Effector memory CD4-positive, alpha-beta T cell (primary cell): ENCODE results near the gene PPP1R13B.

Source experiments
- DNase-seq, 3 donors: peaks; one replicate each; pipeline ENCODE4 v3.0.0-alpha.2; 2020
- H3K27ac ChIP-seq: 2 replicates; pipeline ENCODE4 v1.7.0; 2013; ENCODE audit warnings: mild to moderate bottlenecking, low read length, moderate library complexity; ENCODE audit not compliant: insufficient read depth, poor library complexity, severe bottlenecking
- H3K27me3 ChIP-seq: replicated peaks from 2 replicates; pipeline ENCODE4 v1.7.0; 2013; ENCODE audit warnings: mild to moderate bottlenecking, low read length; ENCODE audit not compliant: insufficient read depth, control insufficient read depth, poor library complexity, severe bottlenecking
- H3K36me3 ChIP-seq: 2 replicates; pipeline ENCODE4 v1.7.0; 2013; ENCODE audit warnings: mild to moderate bottlenecking, low read length, moderate library complexity; ENCODE audit not compliant: control insufficient read depth, insufficient read depth
- H3K4me1 ChIP-seq: 2 replicates; pipeline ENCODE4 v1.7.0; 2013; ENCODE audit warnings: low read length, mild to moderate bottlenecking; ENCODE audit not compliant: control insufficient read depth, insufficient read depth, poor library complexity, severe bottlenecking
- H3K4me3 ChIP-seq: 2 replicates; pipeline ENCODE4 v1.7.0; 2013; ENCODE audit warnings: low read length, low read depth, mild to moderate bottlenecking; ENCODE audit not compliant: insufficient read depth, poor library complexity, severe bottlenecking
- H3K9me3 ChIP-seq: 2 replicates; pipeline ENCODE4 v1.7.0; 2013; ENCODE audit warnings: mild to moderate bottlenecking, low read length, moderate library complexity; ENCODE audit not compliant: control insufficient read depth

The PPP1R13B gene

DNA sequence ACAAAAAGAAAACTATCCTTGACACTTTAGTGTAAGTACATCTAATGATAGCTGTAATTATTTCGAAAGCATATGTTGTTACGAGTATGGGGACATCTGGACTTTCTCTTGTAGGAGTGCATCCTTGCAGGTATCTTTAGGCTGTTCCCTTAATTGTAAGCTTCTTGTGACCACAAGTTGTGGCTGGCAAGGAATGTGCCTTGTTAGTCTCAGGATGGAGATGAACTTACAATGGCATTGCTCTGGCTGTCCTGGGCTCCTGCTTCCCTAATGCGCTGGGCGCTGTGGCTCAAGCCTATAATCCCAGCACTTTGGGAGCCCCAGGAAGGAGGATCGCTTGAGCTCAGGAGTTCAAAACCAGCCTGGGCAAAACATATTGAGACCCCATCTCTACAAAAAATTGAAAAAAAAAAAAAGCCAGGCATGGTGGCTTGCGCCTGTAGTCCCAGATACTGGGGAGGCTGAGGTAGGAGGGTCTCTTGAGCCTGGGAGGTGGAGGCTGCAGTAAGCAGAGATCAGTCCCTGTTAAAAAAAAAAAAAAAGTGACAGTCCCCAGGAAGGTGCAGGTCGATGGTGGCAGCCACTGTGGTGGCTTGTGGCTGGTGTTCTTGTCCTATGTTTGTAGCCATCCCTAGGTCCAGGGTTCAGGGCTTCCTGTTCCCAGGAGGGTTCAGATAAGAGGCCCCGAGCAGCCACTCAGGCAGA lies 23.7 kb upstream of the PPP1R13B start:
- Histone ChIP-seq H3K4me1 (peaks cover 15% of the 10 kb centered on the region), H3K4me3 (no peak overlapping the region), H3K9me3 (no peaks in the 10 kb centered on the region), H3K27ac (no peak overlapping the region), H3K27me3 (no peaks in the 10 kb centered on the region), H3K36me3 (no peaks in the 10 kb centered on the region)
- DNase-seq: no peak

DNA sequence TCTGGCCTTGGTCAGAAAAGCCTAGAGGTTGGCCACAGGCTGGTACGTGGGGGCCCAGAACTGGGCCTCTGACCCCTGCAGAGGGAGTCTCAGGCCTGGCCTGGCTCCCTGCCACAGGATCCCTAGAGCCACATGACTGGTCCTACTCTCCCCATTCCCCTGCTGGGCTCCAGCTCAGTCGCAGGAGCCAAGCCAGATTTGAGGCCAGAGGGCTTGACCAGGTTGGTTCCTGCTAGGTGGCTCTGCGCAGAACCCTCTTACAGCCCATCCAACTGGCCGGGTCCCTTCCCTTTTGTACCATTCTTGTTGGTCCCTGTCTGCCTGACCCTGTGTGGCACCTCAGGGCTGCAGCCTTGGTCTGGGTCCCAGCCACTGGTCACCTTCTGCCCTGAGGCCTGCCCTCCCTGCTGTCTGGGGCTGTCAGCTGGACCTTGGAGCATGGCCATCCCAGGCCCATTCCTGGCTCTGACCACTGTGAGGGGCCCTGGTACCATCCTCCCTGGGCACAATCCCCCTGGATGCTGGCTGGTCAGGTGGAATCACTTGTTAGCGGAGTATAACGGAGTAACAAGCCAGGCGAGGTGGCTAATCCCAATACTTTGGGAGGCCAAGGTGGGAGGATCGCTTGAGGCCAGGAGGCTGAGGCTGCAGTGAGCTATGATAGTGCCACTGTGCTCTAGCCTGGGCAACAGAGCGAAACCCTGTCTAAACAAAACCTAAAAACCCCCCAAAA lies 22.9 kb upstream of the PPP1R13B start:
- DNase-seq: no peak
- Histone ChIP-seq H3K27me3 (no peaks in the 10 kb centered on the region), H3K27ac (no peak overlapping the region), H3K36me3 (no peaks in the 10 kb centered on the region), H3K4me1 (peaks cover 15% of the 10 kb centered on the region), H3K9me3 (no peaks in the 10 kb centered on the region), H3K4me3 (no peak overlapping the region)

DNA sequence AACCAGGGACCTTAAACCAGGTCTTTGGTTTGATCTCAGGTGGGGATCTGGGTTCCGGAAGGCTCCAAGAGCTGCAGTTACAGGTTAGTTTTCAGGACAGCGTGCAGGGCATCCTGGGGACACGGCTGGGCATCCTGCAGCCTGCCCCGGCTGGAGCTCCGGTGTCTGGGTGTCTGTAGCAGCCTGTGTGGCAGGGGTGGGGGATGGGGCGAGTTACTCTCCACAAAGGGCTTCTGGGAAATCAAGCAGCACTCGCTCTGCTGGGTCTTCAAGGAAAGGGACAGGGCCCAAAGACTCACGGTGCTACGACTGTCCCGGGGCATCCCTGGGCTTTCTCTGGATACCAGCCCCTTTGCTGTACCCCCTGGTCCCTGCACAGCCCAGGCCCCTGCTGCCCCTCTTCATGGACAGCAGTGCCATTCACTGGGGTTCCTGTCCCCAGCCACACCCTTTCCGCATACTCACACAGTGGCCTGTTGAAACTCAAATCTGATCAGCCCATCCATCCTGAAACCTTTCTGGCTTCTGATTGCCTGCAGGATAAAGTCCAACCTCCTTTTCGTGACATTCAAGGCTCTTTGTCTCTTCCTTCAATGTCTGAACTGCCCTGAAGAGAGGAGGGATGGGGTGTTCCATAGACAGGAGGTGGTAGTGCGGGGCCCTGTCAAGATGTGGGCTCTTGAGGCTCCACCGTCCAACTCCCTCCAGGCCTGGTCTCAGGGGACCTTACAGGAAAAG lies 22.2 kb upstream of the PPP1R13B start:
- H3K36me3 ChIP-seq: no peaks in the 10 kb centered on the region
- no peaks in the 10 kb centered on the region for H3K27me3 ChIP-seq
- no peak overlapping the region for H3K27ac ChIP-seq
- peaks cover 15% of the 10 kb centered on the region for H3K4me1 ChIP-seq
- DNase-seq: no peak
- H3K9me3 ChIP-seq: no peaks in the 10 kb centered on the region
- H3K4me3 ChIP-seq: no peak overlapping the region

DNA sequence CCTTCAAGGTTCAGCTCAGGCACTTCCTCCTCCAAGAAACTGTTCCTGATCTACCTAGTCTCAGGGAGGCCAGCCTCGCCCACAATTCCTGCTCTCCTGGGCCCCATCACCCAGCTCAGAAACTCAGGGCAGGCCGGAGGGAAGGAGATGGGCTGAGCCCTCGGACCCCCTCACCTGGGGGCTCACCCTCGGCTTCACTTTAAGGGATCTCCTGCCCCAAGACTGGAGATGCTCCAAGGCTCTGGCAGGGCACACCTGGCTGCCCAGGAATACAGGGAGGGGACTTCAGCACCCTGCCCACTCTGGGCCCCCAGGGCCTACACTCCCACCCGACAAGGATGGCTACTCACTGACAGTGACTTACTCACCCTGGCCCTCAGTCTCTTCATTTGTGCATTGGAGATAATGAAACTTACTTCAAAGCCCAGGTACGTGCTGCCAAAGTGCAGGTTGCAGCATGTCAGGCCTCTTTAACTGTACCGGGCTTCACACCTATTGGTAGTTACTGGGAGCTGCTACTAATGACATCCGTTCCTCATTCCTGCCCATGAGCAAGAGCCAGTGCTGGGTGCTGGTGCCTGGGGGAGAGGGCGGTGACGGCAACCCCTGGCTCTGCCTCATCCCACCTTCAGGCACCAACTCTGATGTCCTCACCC lies 21.0 kb upstream of the PPP1R13B start:
- Histone ChIP-seq H3K36me3 (no peaks in the 10 kb centered on the region), H3K9me3 (no peaks in the 10 kb centered on the region), H3K4me3 (no peak overlapping the region), H3K4me1 (peaks cover 15% of the 10 kb centered on the region), H3K27ac (no peak overlapping the region), H3K27me3 (no peaks in the 10 kb centered on the region)
- DNase-seq: no peak

DNA sequence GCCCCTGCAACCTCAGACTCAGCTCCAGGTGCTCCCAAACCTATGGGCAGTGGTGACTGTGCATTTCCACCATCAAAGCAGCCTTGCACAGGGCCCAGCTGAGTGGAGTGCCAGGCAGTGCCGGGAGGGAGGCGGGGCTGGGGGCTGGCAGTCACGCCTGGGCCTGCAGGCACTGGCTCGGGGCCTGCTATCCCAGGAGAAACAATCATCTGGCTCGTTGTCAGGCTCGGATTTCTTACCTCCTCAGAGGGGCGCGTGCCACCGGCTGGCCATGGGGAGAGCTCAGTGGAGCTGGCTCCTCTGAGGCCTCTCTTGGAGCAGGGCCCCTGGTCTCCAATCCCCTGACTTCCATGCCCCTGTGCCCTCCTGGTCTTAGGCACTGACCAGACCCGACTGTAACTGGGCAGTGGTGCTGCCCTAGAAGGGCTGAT lies 20.2 kb upstream of the PPP1R13B start:
- Histone ChIP-seq H3K27ac (no peak overlapping the region), H3K36me3 (no peaks in the 10 kb centered on the region), H3K9me3 (no peaks in the 10 kb centered on the region), H3K4me3 (no peak overlapping the region), H3K27me3 (no peaks in the 10 kb centered on the region), H3K4me1 (peaks cover 13% of the 10 kb centered on the region)
- DNase-seq: no peak

DNA sequence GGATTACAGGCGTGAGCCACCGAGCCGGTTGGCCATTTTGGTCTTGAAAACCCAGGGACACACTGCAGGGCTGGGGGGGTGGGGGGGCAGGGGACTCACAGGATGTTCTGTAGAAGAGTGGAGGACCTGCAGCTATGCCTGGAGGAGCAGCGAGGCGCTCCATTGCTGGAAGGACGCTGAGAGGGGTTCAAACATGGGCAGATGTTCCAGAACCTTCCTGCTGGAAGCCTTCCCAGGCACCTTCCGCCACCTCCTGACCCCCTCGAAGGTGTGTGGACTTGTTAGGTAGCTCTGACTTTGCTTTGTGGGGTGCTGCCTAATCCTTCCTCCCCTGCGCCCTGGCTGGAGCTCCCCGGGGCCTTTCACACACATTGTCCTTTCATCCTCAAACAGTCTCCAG lies 19.6 kb upstream of the PPP1R13B start:
- H3K4me3 ChIP-seq: no peak overlapping the region

DNA sequence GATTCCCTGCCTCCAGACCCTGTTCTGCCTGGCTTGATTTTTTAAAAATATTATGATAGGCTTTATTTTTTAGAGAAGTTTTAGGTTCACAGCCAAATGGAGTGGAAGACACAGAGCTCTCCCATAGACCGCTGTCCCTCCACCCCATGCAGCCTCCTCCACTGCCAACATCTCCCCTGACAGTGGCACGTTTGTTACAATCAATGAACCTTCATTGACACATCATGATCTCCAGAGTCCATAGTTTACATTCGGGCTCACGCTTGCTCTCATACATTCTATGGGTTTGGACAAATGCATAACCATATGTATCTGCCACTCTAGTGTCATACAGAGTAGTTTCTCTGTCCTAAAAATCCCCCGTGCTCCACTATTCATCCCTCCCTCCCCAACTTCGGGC lies 15.9 kb upstream of the PPP1R13B start:
- no peaks in the 10 kb centered on the region for H3K36me3 ChIP-seq

More for the DNA sequence above, 19.6 kb upstream of the PPP1R13B start:
- no peaks in the 10 kb centered on the region for H3K27me3 ChIP-seq
- H3K9me3 ChIP-seq: no peaks in the 10 kb centered on the region
- no peak overlapping the region for H3K27ac ChIP-seq
- H3K36me3 ChIP-seq: no peaks in the 10 kb centered on the region
- DNase-seq: no peak
- H3K4me1 ChIP-seq: peaks cover 7% of the 10 kb centered on the region

DNA sequence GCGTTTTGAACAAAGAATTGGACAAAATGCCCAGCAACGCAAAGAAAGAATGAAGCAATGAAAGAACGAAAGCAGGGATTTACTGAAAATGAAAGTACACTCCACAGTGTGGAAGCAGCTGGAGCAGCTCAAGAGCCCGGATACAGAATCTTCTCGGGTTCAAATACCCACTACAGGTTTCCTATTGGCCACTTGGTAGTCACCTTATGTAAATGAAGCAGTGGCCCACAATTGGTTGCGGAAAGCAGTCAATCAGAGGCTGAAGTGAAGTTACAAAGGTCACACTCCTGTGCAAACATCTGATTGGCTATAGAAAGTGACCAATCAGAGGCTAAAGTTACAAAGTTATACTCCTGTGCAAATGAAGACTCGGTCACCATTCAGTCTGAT lies 15.0 kb upstream of the PPP1R13B start:
- H3K4me1 ChIP-seq: no peaks in the 10 kb centered on the region
- H3K4me3 ChIP-seq: no peak overlapping the region
- H3K27me3 ChIP-seq: no peaks in the 10 kb centered on the region
- no peaks in the 10 kb centered on the region for H3K9me3 ChIP-seq
- no peaks in the 10 kb centered on the region for H3K36me3 ChIP-seq
- DNase-seq: no peak
- no peak overlapping the region for H3K27ac ChIP-seq

More for the DNA sequence above, 15.9 kb upstream of the PPP1R13B start:
- H3K9me3 ChIP-seq: no peaks in the 10 kb centered on the region
- no peaks in the 10 kb centered on the region for H3K4me1 ChIP-seq
- H3K27ac ChIP-seq: no peak overlapping the region
- H3K4me3 ChIP-seq: no peak overlapping the region
- DNase-seq: no peak
- H3K27me3 ChIP-seq: no peaks in the 10 kb centered on the region

DNA sequence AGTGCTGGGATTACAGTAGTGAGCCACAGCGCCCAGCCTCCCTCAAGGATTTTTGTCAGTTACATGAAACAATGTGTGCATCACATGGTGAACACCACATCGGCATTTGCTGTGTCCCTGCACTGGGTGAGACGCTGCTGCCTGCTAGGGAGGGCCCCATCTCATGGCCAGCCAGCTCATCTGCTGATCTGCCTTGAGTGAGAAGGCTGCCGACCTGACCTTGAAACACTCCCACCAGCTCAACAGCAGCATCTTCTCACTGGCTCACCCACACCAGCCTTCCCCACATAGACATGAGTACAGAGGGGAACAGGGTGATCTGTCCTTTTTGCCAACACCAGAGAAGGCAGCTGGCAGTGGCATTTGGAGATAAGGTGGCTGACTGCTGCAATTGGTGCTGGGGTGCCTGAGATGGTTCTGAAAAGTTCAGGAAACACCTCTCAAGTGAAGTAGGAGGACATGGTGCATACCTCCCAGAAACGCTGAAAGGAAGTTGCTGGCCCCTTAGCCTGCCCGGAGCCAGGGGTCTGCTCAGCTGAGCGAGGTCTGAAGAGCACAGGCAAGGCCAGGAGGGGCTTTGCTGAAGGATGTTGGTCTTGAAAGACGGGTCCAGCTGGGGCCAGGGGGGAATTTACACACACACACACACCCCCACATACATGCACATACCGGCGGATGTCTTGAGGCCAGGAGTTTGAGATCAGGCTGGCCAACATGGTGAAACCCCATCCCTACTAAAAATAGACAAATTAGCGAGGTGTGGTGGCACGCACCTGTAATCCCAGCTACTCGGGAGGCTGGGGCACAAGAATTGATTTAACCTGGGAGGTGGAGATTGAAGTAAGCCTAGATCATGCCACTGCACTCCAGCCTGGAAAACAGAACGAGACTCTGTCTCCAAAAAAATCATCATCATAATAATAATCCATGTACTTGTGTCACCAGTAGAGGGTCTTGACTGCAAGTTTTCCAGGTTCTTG lies 14.3 kb upstream of the PPP1R13B start:
- Histone ChIP-seq H3K4me3 (no peak overlapping the region), H3K9me3 (no peaks in the 10 kb centered on the region), H3K4me1 (no peaks in the 10 kb centered on the region), H3K36me3 (no peaks in the 10 kb centered on the region), H3K27me3 (no peaks in the 10 kb centered on the region), H3K27ac (no peak overlapping the region)
- no peak for DNase-seq
